Large intestine (tissue), 3 donors: ENCODE measurements around the gene UBE2S. TPM values are rescaled to one million over a fixed set of nuclear protein-coding genes. Genes with fewer than 3 reads are reported as not detected.
A peak's percentile ranks its signal among the peaks of the same experiment; 100 is the strongest.

ENCODE experiments used
- DNase-seq, 2 donors: peaks; one replicate each; pipeline versions ENCODE4 v3.0.0 to v3.0.0-alpha.2; 2013
- H3K27ac ChIP-seq: one replicate; pipeline ENCODE4 v1.5.1; 2013; ENCODE audit warnings: low read length
- H3K27me3 ChIP-seq: 2 replicates; pipeline ENCODE4 v1.6.1; 2013; ENCODE audit warnings: low read length; ENCODE audit not compliant: control insufficient read depth, insufficient read depth
- H3K36me3 ChIP-seq: 2 replicates; pipeline ENCODE4 v1.6.1; 2013; ENCODE audit warnings: low read length; ENCODE audit not compliant: control insufficient read depth, insufficient read depth
- H3K4me1 ChIP-seq: one replicate; pipeline ENCODE4 v1.6.1; 2013; ENCODE audit warnings: low read length; ENCODE audit not compliant: control insufficient read depth, insufficient read depth
- H3K4me3 ChIP-seq: one replicate; pipeline ENCODE4 v1.5.1; 2013; ENCODE audit warnings: low read length
- H3K9me3 ChIP-seq: one replicate; pipeline ENCODE4 v1.6.1; 2013; ENCODE audit warnings: mild to moderate bottlenecking, low read depth, low read length, moderate library complexity; ENCODE audit not compliant: control insufficient read depth
- WGBS: methylation state at CpG from one replicate; pipeline ENCODE4 v1.1.5; 2013; ENCODE audit warnings: low lambda C conversion rate; ENCODE audit not compliant: insufficient coverage; 5-methylcytosine and 5-hydroxymethylcytosine counted together
- polyA plus RNA-seq: library from polyadenylated mRNA; unstranded; fragments of 120-200 nt; gene quantifications from one replicate; pipeline ENCODE4 v1.2.1, GENCODE V29; 2013

UBE2S gene
- polyA plus RNA-seq, 1 donor: 29.9 TPM

GRCh38 chr19:55440411-55441105 lies 33.0 kb upstream of the UBE2S start:
- H3K4me1 ChIP-seq: peaks cover 4% of the 10 kb centered on the region
- no peak overlapping the region for H3K27ac ChIP-seq
- H3K4me3 ChIP-seq: no peak overlapping the region
- no peaks in the 10 kb centered on the region for H3K36me3 ChIP-seq
- peaks cover 9% of the 10 kb centered on the region for H3K9me3 ChIP-seq
- no CpG with 5 or more reads among the region's 39 CpGs for WGBS
- DNase-seq: no peak
- peaks cover 74% of the 10 kb centered on the region for H3K27me3 ChIP-seq

- no peak overlapping the region for H3K4me3 ChIP-seq
- peaks cover 4% of the 10 kb centered on the region for H3K4me1 ChIP-seq
- no peak for DNase-seq
- no peaks in the 10 kb centered on the region for H3K36me3 ChIP-seq
- H3K27ac ChIP-seq: no peak overlapping the region
- H3K9me3 ChIP-seq: peaks cover 16% of the 10 kb centered on the region
- peaks cover 61% of the 10 kb centered on the region for H3K27me3 ChIP-seq
- 63% methylated on average over 2 of the region's 5 CpGs for WGBS
These were observed 31.5 kb upstream of the UBE2S start for GRCh38 chr19:55439052-55439451.

- peak in 1 of 2 donors; percentile 50 for DNase-seq
- Histone ChIP-seq H3K9me3 (peaks cover 17% of the 10 kb centered on the region), H3K4me1 (peaks cover 4% of the 10 kb centered on the region), H3K27ac (no peak overlapping the region), H3K4me3 (no peak overlapping the region), H3K36me3 (no peaks in the 10 kb centered on the region), H3K27me3 (peaks cover 60% of the 10 kb centered on the region)
- no CpG with 5 or more reads among the region's 17 CpGs for WGBS
These were observed 29.8 kb upstream of the UBE2S start for GRCh38 chr19:55437410-55437809.

- Histone ChIP-seq H3K9me3 (peaks cover 15% of the 10 kb centered on the region), H3K4me3 (no peak overlapping the region), H3K4me1 (peaks cover 4% of the 10 kb centered on the region), H3K36me3 (no peaks in the 10 kb centered on the region), H3K27ac (no peak overlapping the region), H3K27me3 (peaks cover 63% of the 10 kb centered on the region)
- no CpG with 5 or more reads among the region's 8 CpGs for WGBS
- no peak for DNase-seq
These were observed 29.3 kb upstream of the UBE2S start for GRCh38 chr19:55436847-55437246.

- peaks cover 7% of the 10 kb centered on the region for H3K9me3 ChIP-seq
- H3K4me3 ChIP-seq: no peak overlapping the region
- no peak for DNase-seq
- no peaks in the 10 kb centered on the region for H3K36me3 ChIP-seq
- peaks cover 49% of the 10 kb centered on the region for H3K27me3 ChIP-seq
- H3K4me1 ChIP-seq: no peaks in the 10 kb centered on the region
- H3K27ac ChIP-seq: no peak overlapping the region
- no CpG with 5 or more reads among the region's 4 CpGs for WGBS
These were observed 27.4 kb upstream of the UBE2S start for GRCh38 chr19:55435020-55435419.

- no peak overlapping the region for H3K27ac ChIP-seq
- no peak for DNase-seq
- no peak overlapping the region for H3K4me3 ChIP-seq
- H3K4me1 ChIP-seq: no peaks in the 10 kb centered on the region
- H3K36me3 ChIP-seq: no peaks in the 10 kb centered on the region
- H3K9me3 ChIP-seq: peaks cover 7% of the 10 kb centered on the region
- H3K27me3 ChIP-seq: peaks cover 43% of the 10 kb centered on the region
- no CpG with 5 or more reads among the region's 4 CpGs for WGBS
These were observed 26.9 kb upstream of the UBE2S start for GRCh38 chr19:55434356-55434919.

- no CpG with 5 or more reads among the region's 48 CpGs for WGBS
- Histone ChIP-seq H3K36me3 (no peaks in the 10 kb centered on the region), H3K4me3 (no peak overlapping the region), H3K9me3 (peaks cover 7% of the 10 kb centered on the region), H3K27ac (no peak overlapping the region), H3K4me1 (no peaks in the 10 kb centered on the region), H3K27me3 (peaks cover 39% of the 10 kb centered on the region)
- no peak for DNase-seq
These were observed 25.7 kb upstream of the UBE2S start for GRCh38 chr19:55433292-55433691.

GRCh38 chr19:55432241-55432959 lies 24.8 kb upstream of the UBE2S start:
- Histone ChIP-seq H3K27me3 (peaks cover 36% of the 10 kb centered on the region), H3K9me3 (peaks cover 7% of the 10 kb centered on the region)
- DNase-seq: no peak

GRCh38 chr19:55431183-55431582 lies 23.6 kb upstream of the UBE2S start:
- 100% methylated on average over 1 of the region's 1 CpG for WGBS
- Histone ChIP-seq H3K9me3 (peaks cover 7% of the 10 kb centered on the region), H3K36me3 (no peaks in the 10 kb centered on the region), H3K27me3 (peaks cover 33% of the 10 kb centered on the region), H3K4me3 (no peak overlapping the region), H3K27ac (no peak overlapping the region), H3K4me1 (no peaks in the 10 kb centered on the region)
- DNase-seq: no peak

More at GRCh38 chr19:55432241-55432959, 24.8 kb upstream of the UBE2S start:
- no CpG with 5 or more reads among the region's 14 CpGs for WGBS
- Histone ChIP-seq H3K27ac (no peak overlapping the region), H3K36me3 (no peaks in the 10 kb centered on the region), H3K4me1 (no peaks in the 10 kb centered on the region), H3K4me3 (no peak overlapping the region)

GRCh38 chr19:55426042-55426441 lies 18.5 kb upstream of the UBE2S start:
- no peak overlapping the region for H3K27ac ChIP-seq
- H3K4me3 ChIP-seq: no peak overlapping the region

More at GRCh38 chr19:55426042-55426441, 18.5 kb upstream of the UBE2S start:
- DNase-seq: no peak
- Histone ChIP-seq H3K9me3 (no peaks in the 10 kb centered on the region), H3K27me3 (peaks cover 15% of the 10 kb centered on the region), H3K4me1 (no peaks in the 10 kb centered on the region), H3K36me3 (no peaks in the 10 kb centered on the region)
- no CpG with 5 or more reads among the region's 2 CpGs for WGBS
